LNCaP clone FGC (cell line): ENCODE data around the gene MTF2.

Experiments
- DNase-seq: peaks from one replicate; pipeline ENCODE4 v3.0.0-alpha.2; 2011; ENCODE audit warnings: low read depth
- H3K4me3 ChIP-seq: 2 replicates; pipeline ENCODE4 v1.5.1; 2011; ENCODE audit warnings: mild to moderate bottlenecking, low read depth, low read length, control low read depth
- CTCF ChIP-seq: IDR thresholded peaks from 2 replicates; pipeline ENCODE4 v1.5.1; 2012; ENCODE audit warnings: mild to moderate bottlenecking; ENCODE audit not compliant: control insufficient read depth, insufficient read depth; ENCODE audit errors: extremely low read depth

The MTF2 gene

GRCh38 chr1:93129507-93130099, 50.5 kb downstream of the MTF2 start:
- no peak overlapping the region for H3K4me3 ChIP-seq
- DNase-seq: peak; percentile 18
- no peak for TF ChIP-seq CTCF

- TF ChIP-seq CTCF: no peak
- H3K4me3 ChIP-seq: no peak overlapping the region
- DNase-seq: no peak
These were observed 53.6 kb downstream of the MTF2 start for GRCh38 chr1:93132638-93133037.

- no peak overlapping the region for H3K4me3 ChIP-seq
- DNase-seq: no peak
- no peak for TF ChIP-seq CTCF
These were observed 57.4 kb downstream of the MTF2 start for GRCh38 chr1:93136445-93136844.

GRCh38 chr1:93137604-93138292, 58.7 kb downstream of the MTF2 start:
- peak; percentile 61 for DNase-seq
- no peak for TF ChIP-seq CTCF
- no peak overlapping the region for H3K4me3 ChIP-seq

- no peak overlapping the region for H3K4me3 ChIP-seq
- DNase-seq: no peak
- no peak for TF ChIP-seq CTCF
These were observed 61.0 kb downstream of the MTF2 start for GRCh38 chr1:93140106-93140505.

GRCh38 chr1:93142161-93142560, 63.1 kb downstream of the MTF2 start:
- no peak for TF ChIP-seq CTCF
- no peak overlapping the region for H3K4me3 ChIP-seq
- no peak for DNase-seq

GRCh38 chr1:93143136-93143535, 64.1 kb downstream of the MTF2 start:
- no peak for TF ChIP-seq CTCF
- no peak overlapping the region for H3K4me3 ChIP-seq
- DNase-seq: no peak
